CD4-positive, alpha-beta T cell (primary cell): ENCODE results near the gene CARD10. TPM values are rescaled to one million over a fixed set of nuclear protein-coding genes. Genes with fewer than 3 reads are reported as not detected.

Experiments used
- ATAC-seq: fragments of 200-7000 bp; cut with Tn5 transposase; one replicate; pipeline ENCODE4 v1.10.0; 2022; ENCODE audit warnings: mild to moderate bottlenecking; ENCODE audit not compliant: poor library complexity
- CTCF ChIA-PET: fragments of 350-600 bp; sonication (Branson Sonifier 250); formaldehyde crosslinking; loops from one replicate; lab custom pipeline; 2021; ENCODE audit warnings: antibody characterized with exemption, inconsistent platforms; lab: Charles Lee
- POLR2A ChIA-PET: fragments of 350-600 bp; sonication (Branson Sonifier 250); formaldehyde crosslinking; loops from one replicate; lab custom pipeline; 2021; ENCODE audit warnings: antibody characterized with exemption, inconsistent platforms; lab: Charles Lee
- DNase-seq, 14 experiments: peaks; one replicate each; pipeline ENCODE4 v3.0.0-alpha.2; 2013 to 2020; ENCODE audit warnings: mixed read lengths in 2 of 14
- H3K27ac ChIP-seq, 2 donors: one replicate each; pipeline versions ENCODE4 v1.5.1 to v1.7.0; 2013; ENCODE audit warnings: low read length in 2 of 2, low read depth in 1 of 2, mild to moderate bottlenecking in 1 of 2
- H3K27me3 ChIP-seq, 2 experiments: 1 replicate in 1 of 2; 2 replicates in 1 of 2; pipeline versions ENCODE4 v1.6.1 to v1.7.0; 2013; ENCODE audit warnings: low read length in 2 of 2, control low read depth in 1 of 2, mild to moderate bottlenecking in 1 of 2, moderate library complexity in 1 of 2; ENCODE audit not compliant: insufficient read depth in 2 of 2, control insufficient read depth in 1 of 2
- H3K36me3 ChIP-seq: one replicate; pipeline ENCODE4 v1.6.1; 2013; ENCODE audit warnings: low read length, control low read depth; ENCODE audit not compliant: insufficient read depth
- H3K4me1 ChIP-seq: one replicate; pipeline ENCODE4 v1.6.1; 2013; ENCODE audit warnings: low read length, control low read depth; ENCODE audit not compliant: insufficient read depth
- H3K4me3 ChIP-seq: one replicate; pipeline ENCODE4 v1.5.1; 2013; ENCODE audit warnings: mild to moderate bottlenecking, low read length, moderate library complexity
- H3K9me3 ChIP-seq, 2 experiments: 1 replicate in 1 of 2; 2 replicates in 1 of 2; pipeline versions ENCODE4 v1.6.1 to v1.7.0; 2013; ENCODE audit warnings: low read length in 2 of 2, mild to moderate bottlenecking in 2 of 2, control low read depth in 1 of 2, moderate library complexity in 1 of 2; ENCODE audit not compliant: control insufficient read depth in 1 of 2, insufficient read depth in 1 of 2
- H3K27ac Mint-ChIP-seq: one replicate; pipeline ENCODE4 v1.8.0; 2020; ENCODE audit warnings: mixed read lengths
- H3K27me3 Mint-ChIP-seq: one replicate; pipeline ENCODE4 v1.8.0; 2021; ENCODE audit warnings: mixed read lengths
- H3K36me3 Mint-ChIP-seq: one replicate; pipeline ENCODE4 v1.8.0; 2021; ENCODE audit warnings: low read depth, mixed read lengths
- H3K4me1 Mint-ChIP-seq: one replicate; pipeline ENCODE4 v1.8.0; 2021; ENCODE audit warnings: low read depth, mixed read lengths
- H3K4me3 Mint-ChIP-seq: one replicate; pipeline ENCODE4 v1.8.0; 2020; ENCODE audit warnings: mild to moderate bottlenecking, mixed read lengths
- H3K9me3 Mint-ChIP-seq: one replicate; pipeline ENCODE4 v1.8.0; 2020; ENCODE audit warnings: mixed read lengths
- intact Hi-C, 2 experiments: fragments of 100-400 bp; cut with DNase I in 1 of 2; cut with micrococcal nuclease in 1 of 2; formaldehyde crosslinking; loops; one replicate each; pipeline versions ENCODE4 v1.15.1 to v1.9.0; 2023 to 2025; cut with DNase I, micrococcal nuclease
- total RNA-seq, 174 experiments: library from RNA in 2 of 174; stranded (reverse) in 2 of 174; gene quantifications; one replicate each; pipeline ENCODE4 v1.2.3 and lab custom pipeline; 2021 to 2026
- TF ChIP-seq, protein P1 (sequence below): fragments of 200-600 bp; IDR thresholded peaks from one replicate; pipeline ENCODE4 v1.8.0; 2022; ENCODE audit warnings: antibody characterized with exemption, mild to moderate bottlenecking

CARD10 gene
- total RNA-seq, 2 experiments from 2014 or later, result 0.20 to 0.63 TPM

DNA sequence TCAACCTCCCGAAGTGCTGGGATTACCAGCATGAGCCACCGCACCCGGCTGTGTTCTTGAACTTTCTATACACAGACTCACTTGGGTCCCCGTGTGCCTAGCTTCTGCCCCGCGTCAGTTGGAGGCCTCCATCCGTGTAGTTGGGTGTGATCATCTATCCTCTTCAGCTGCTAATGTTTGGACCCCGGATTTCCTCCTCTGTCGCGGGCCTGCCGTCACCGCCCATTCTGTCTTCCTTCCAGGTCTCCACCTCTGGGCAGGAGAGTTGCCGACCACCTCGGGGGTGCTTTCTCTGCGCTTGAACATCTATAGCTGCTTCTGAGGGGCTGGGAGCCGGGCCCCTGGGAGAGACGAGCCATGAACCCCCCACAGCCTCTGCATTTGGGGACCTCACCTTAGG is 46.6 kb upstream of the CARD10 start:
- intact Hi-C loops, result loop anchor here in 1 of 2 experiments (2.0 kb wide), 2 partner anchors 249 to 299 kb away; no protein-coding TSS in a partner anchor
- POLR2A ChIA-PET, result interaction anchor here (0.6 to 3.5 kb wide), 9 partner anchors 24 to 369 kb away, joined by 3 to 29 read pairs (median 3); partner anchors contain the start of genes GGA1 and PDXP
- H3K27ac Mint-ChIP-seq, result no peak overlapping the region
- H3K4me1 Mint-ChIP-seq, result peaks cover 36% of the 10 kb centered on the region
- H3K9me3 ChIP-seq, result peaks cover 0 to 11% of the 10 kb centered on the region in 2 experiments
- no peaks in the 10 kb centered on the region for H3K9me3 Mint-ChIP-seq
- CTCF ChIA-PET, result interaction anchor here (0.6 to 4.4 kb wide), 6 partner anchors 8 to 1541 kb away, joined by 4 to 119 read pairs (median 18); no protein-coding TSS in a partner anchor
- no peak for DNase-seq
- no peak overlapping the region for H3K27ac ChIP-seq
- H3K4me3 ChIP-seq, result peak overlapping the region; percentile 22
- H3K36me3 ChIP-seq, result no peaks in the 10 kb centered on the region
- no peak for ATAC-seq
- peaks cover 37% of the 10 kb centered on the region for H3K27me3 Mint-ChIP-seq
- H3K27me3 ChIP-seq, result peaks cover 22 to 30% of the 10 kb centered on the region in 2 experiments
- TF ChIP-seq, protein P1, sequence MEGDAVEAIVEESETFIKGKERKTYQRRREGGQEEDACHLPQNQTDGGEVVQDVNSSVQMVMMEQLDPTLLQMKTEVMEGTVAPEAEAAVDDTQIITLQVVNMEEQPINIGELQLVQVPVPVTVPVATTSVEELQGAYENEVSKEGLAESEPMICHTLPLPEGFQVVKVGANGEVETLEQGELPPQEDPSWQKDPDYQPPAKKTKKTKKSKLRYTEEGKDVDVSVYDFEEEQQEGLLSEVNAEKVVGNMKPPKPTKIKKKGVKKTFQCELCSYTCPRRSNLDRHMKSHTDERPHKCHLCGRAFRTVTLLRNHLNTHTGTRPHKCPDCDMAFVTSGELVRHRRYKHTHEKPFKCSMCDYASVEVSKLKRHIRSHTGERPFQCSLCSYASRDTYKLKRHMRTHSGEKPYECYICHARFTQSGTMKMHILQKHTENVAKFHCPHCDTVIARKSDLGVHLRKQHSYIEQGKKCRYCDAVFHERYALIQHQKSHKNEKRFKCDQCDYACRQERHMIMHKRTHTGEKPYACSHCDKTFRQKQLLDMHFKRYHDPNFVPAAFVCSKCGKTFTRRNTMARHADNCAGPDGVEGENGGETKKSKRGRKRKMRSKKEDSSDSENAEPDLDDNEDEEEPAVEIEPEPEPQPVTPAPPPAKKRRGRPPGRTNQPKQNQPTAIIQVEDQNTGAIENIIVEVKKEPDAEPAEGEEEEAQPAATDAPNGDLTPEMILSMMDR, result no peak
- no peak overlapping the region for H3K4me3 Mint-ChIP-seq
- peaks cover 41% of the 10 kb centered on the region for H3K4me1 ChIP-seq
- no peaks in the 10 kb centered on the region for H3K36me3 Mint-ChIP-seq

DNA sequence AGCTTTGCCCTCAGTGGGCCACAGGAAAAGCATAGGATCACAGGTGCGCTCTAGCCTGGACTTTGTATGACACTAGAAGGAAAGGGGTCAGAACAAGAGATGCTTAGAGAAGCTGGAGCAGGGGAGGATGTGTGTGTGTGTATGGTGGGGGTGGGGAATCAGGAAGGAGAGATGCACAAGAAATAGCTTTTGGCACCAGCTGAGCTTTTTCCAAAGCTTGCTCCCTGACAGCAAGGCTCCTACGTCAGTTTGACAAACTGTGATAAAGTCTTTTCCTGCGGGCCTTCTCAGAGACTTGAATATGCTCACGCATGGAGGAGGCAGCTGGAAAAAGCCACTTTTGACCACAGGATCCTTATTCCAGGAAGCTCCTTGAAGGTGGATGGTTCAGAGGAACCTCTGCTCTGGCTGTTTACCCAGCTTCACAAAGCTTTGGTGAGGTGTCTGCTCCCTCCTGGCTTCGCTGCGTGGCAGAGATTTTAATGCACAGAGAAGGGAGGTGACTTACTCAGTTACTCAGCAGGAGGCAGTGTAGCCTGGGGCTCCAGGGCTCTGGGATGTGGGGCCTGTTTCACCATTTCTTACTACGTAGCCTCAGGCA is 45.0 kb upstream of the CARD10 start:
- no peak for ATAC-seq
- no peak overlapping the region for H3K4me3 ChIP-seq
- Mint-ChIP-seq H3K4me1 (peaks cover 36% of the 10 kb centered on the region), H3K27ac (no peak overlapping the region), H3K27me3 (peaks cover 44% of the 10 kb centered on the region), H3K9me3 (no peaks in the 10 kb centered on the region), H3K4me3 (no peak overlapping the region), H3K36me3 (no peaks in the 10 kb centered on the region)
- H3K27ac ChIP-seq, result no peak overlapping the region
- H3K36me3 ChIP-seq, result no peaks in the 10 kb centered on the region
- TF ChIP-seq, protein P1, result no peak
- H3K4me1 ChIP-seq, result peaks cover 47% of the 10 kb centered on the region
- H3K9me3 ChIP-seq, result peaks cover 0 to 15% of the 10 kb centered on the region in 2 experiments
- DNase-seq, result no peak
- ChIA-PET CTCF (interaction anchor here (0.6 to 4.0 kb wide), 3 partner anchors 25 to 28 kb away, joined by 4 to 30 read pairs (median 24); no protein-coding TSS in a partner anchor), POLR2A (interaction anchor here (1.8 kb wide), 1 partner anchor 25 kb away, joined by 5 read pairs; no protein-coding TSS in a partner anchor)
- peaks cover 29 to 40% of the 10 kb centered on the region in 2 experiments for H3K27me3 ChIP-seq
- intact Hi-C loops, result no loop called here

DNA sequence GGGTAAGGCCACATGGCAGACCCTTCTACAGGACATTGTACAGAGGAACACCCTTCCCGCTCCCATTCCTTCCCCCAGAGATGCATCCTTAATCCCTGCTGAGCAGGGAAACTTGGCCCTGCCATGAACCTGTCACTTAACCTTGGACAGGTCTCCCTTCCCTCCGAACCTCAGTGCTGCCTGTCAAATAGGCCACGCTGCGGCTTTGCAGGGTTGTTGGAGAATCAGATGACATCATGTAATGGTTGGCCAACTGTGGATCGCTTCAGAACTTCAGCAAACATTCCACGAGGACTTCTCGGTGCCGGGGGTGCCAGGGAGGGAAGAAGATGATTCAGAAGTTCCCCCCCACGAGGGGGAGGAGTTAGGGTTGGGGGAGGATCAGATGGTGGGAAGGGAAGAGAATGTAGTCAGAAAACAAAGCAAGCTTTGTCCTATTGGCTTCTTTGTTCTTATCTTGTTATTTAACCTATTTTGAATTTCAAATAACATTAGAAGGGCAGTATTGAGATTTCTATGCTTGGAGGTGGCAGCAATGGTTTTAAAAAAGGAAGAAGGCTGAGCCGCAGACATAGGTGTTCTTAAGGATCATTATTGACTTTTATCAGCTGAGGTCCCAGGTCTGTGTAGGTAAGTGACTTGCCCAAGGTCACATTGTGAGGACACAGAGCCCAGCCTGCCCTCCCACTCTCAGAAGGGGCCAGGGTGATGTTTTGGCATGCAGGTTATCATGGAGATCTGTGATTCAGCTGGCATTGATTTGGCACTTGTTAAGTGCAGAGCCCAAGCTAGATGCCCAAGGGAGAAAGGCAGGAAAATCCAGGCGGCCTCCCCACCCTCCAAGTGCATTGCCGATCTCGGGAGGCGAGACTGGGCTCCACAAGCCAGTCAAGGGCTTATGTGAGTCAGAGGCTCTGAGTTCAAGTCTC is 44.2 kb upstream of the CARD10 start:
- no peak overlapping the region for H3K4me3 ChIP-seq
- TF ChIP-seq, protein P1, result no peak
- H3K4me1 ChIP-seq, result peaks cover 47% of the 10 kb centered on the region
- H3K27ac ChIP-seq, result no peak overlapping the region
- Mint-ChIP-seq H3K4me1 (peaks cover 36% of the 10 kb centered on the region), H3K27me3 (peaks cover 52% of the 10 kb centered on the region), H3K27ac (no peak overlapping the region), H3K36me3 (no peaks in the 10 kb centered on the region), H3K4me3 (no peak overlapping the region), H3K9me3 (no peaks in the 10 kb centered on the region)
- H3K36me3 ChIP-seq, result no peaks in the 10 kb centered on the region
- DNase-seq (no peak), ATAC-seq (no peak)
- H3K27me3 ChIP-seq, result peaks cover 29 to 40% of the 10 kb centered on the region in 2 experiments
- intact Hi-C loops, result no loop called here
- peaks cover 0 to 15% of the 10 kb centered on the region in 2 experiments for H3K9me3 ChIP-seq
- ChIA-PET POLR2A (interaction anchor here (1.8 kb wide), 1 partner anchor 25 kb away, joined by 5 read pairs; no protein-coding TSS in a partner anchor), CTCF (interaction anchor here (0.6 to 3.7 kb wide), 2 partner anchors 24 to 27 kb away, joined by 4 to 24 read pairs; no protein-coding TSS in a partner anchor)
